BLaER1 treated with 17β-estradiol and CSF1 and Interleukin-3, amounts not matched to agents 10 nM and 100 nM (cell line): ENCODE data around the gene FAR2.
A peak's percentile ranks its signal among the peaks of the same experiment; 100 is the strongest.
"Not testable (repeated sequence)": the region's sequence is repeated elsewhere in the genome, so short reads cannot be mapped to it uniquely, and the experiment has no call there.

Experiments
- H3K27ac ChIP-seq, 11 experiments: shearing (Covaris generic); formaldehyde crosslinking; 2 replicates each; pipeline ENCODE4 v1.8.1; 2022
- H3K27me3 ChIP-seq, 11 experiments: shearing (Covaris generic); formaldehyde crosslinking; 2 replicates each; pipeline ENCODE4 v1.8.1; 2022
- H3K36me3 ChIP-seq, 11 experiments: shearing (Covaris generic); formaldehyde crosslinking; 2 replicates each; pipeline ENCODE4 v1.8.1; 2022
- H3K4me1 ChIP-seq, 10 experiments: shearing (Covaris generic); formaldehyde crosslinking; 2 replicates each; pipeline ENCODE4 v1.8.1; 2022
- H3K4me2 ChIP-seq, 11 experiments: shearing (Covaris generic); formaldehyde crosslinking; 2 replicates each; pipeline ENCODE4 v1.8.1; 2022
- H3K4me3 ChIP-seq, 10 experiments: shearing (Covaris generic); formaldehyde crosslinking; 2 replicates each; pipeline ENCODE4 v1.8.1; 2022
- H3K9ac ChIP-seq, 11 experiments: shearing (Covaris generic); formaldehyde crosslinking; 2 replicates each; pipeline ENCODE4 v1.8.1; 2022
- H3K9me3 ChIP-seq, 11 experiments: shearing (Covaris generic); formaldehyde crosslinking; replicated peaks in 1 of 11; 2 replicates each; pipeline ENCODE4 v1.8.1; 2022
- H4K20me1 ChIP-seq, 11 experiments: shearing (Covaris generic); formaldehyde crosslinking; 2 replicates each; pipeline ENCODE4 v1.8.1; 2022
- Cebpa-rat ChIP-seq, 11 experiments: shearing (Covaris generic); IDR thresholded peaks; 2 replicates each; pipeline ENCODE4 v1.8.1; 2022

The FAR2 gene

DNA sequence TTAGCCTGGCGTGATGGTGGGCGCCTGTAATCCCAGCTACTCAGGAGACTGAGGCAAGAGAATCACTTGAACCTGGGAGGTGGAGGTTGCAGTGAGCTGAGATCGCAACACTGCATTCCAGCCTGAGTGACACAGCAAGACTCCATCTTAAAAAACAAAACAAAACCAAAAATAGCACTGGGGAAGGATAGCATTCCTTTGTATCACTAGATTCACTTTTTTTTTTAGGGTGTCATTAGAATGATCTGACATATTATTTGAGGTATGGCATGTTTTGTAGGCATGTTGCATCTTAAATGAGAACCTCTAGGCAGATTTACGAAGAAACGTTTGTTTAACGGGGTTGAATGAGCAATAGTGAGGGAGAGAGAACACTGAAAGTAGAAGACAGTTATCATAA, 16.8 kb upstream of the FAR2 start:
- Histone ChIP-seq H3K9me3 (peaks cover 0 to 14% (median 6%) of the 10 kb centered on the region in 11 experiments; a peak in 9 of 22 replicates), H3K36me3 (no peaks in the 10 kb centered on the region), H3K4me3 (no peak overlapping the region), H4K20me1 (no peaks in the 10 kb centered on the region), H3K4me2 (no peak overlapping the region), H3K27ac (no peak overlapping the region), H3K4me1 (peaks cover 0 to 4% (median 0%) of the 10 kb centered on the region in 10 experiments; a peak in 1 of 20 replicates), H3K27me3 (peaks cover 0 to 61% (median 0%) of the 10 kb centered on the region in 11 experiments; a peak in 4 of 22 replicates), H3K9ac (no peak overlapping the region)
- TF ChIP-seq Cebpa-rat (IDR thresholded peaks at IDR 0.05): no peak

DNA sequence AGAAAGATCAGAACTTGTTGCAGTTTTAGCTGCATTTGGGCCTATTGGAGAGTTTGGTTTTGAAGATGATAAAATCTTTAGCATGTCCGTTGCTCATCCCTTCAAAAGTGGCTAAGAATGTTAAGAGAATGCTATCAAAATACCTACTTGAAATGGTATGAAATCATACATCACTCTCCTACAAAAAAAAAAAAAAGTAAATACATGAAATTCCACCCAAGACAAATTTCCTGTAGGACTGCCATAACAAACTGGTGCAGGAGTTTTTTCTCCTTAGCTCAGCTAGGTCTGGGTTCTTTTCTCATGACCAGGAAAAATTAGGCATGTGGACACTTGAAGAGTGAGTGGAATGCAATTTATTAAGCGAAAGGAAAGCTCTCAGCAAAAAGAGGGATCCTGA, 15.9 kb upstream of the FAR2 start:
- Histone ChIP-seq H3K4me3 (no peak overlapping the region), H4K20me1 (no peaks in the 10 kb centered on the region), H3K36me3 (no peaks in the 10 kb centered on the region), H3K4me2 (no peak overlapping the region), H3K27ac (no peak overlapping the region), H3K9me3 (peaks cover 0 to 14% (median 6%) of the 10 kb centered on the region in 11 experiments; a peak in 9 of 22 replicates), H3K4me1 (peaks cover 0 to 4% (median 0%) of the 10 kb centered on the region in 10 experiments; a peak in 1 of 20 replicates), H3K27me3 (peaks cover 0 to 58% (median 0%) of the 10 kb centered on the region in 11 experiments; a peak in 4 of 22 replicates), H3K9ac (no peak overlapping the region)
- TF ChIP-seq Cebpa-rat (IDR thresholded peaks at IDR 0.05): no peak

- H3K27ac ChIP-seq: no peak overlapping the region
- no peak for TF ChIP-seq Cebpa-rat (IDR thresholded peaks at IDR 0.05)
- H3K4me2 ChIP-seq: no peak overlapping the region
- H3K4me1 ChIP-seq: peaks cover 0 to 4% (median 0%) of the 10 kb centered on the region in 10 experiments; a peak in 1 of 20 replicates
- no peaks in the 10 kb centered on the region for H4K20me1 ChIP-seq
- no peak overlapping the region for H3K4me3 ChIP-seq
- peaks cover 0 to 53% (median 0%) of the 10 kb centered on the region in 11 experiments; a peak in 4 of 22 replicates for H3K27me3 ChIP-seq
- peaks cover 0 to 14% (median 6%) of the 10 kb centered on the region in 11 experiments; a peak in 9 of 22 replicates for H3K9me3 ChIP-seq
- H3K9ac ChIP-seq: no peak overlapping the region
- no peaks in the 10 kb centered on the region for H3K36me3 ChIP-seq
Measured at GRCh38 chr12:29133680-29134079, 15.4 kb upstream of the FAR2 start.

DNA sequence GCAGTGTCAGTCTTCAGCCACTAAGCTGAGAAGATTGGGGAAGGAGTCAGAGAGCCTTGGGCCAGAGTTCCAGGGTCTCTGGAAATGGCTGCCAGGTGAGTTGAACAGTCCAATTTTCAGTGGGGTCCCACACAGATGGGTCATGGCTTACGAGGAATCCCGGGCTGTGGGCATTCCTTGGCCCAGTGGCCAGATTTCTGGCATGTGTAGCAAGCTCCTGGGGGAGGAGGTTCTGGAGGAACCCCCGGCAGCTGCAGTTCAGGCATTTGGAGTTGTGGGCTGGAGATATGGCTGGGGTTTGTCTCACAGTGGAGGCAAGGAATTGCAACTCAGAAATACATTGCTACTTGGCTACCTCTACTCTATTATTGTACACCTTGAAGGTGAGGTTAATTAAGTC, 10.8 kb upstream of the FAR2 start:
- not testable (repeated sequence) for H4K20me1 ChIP-seq, H3K4me3 ChIP-seq, H3K36me3 ChIP-seq, H3K4me1 ChIP-seq, H3K4me2 ChIP-seq, H3K9ac ChIP-seq, H3K27ac ChIP-seq
- H3K27me3 ChIP-seq: peaks cover 0 to 29% (median 0%) of the 10 kb centered on the region in 11 experiments; a peak in 4 of 22 replicates
- H3K9me3 ChIP-seq: peaks cover 16 to 42% (median 28%) of the 10 kb centered on the region in 11 experiments

DNA sequence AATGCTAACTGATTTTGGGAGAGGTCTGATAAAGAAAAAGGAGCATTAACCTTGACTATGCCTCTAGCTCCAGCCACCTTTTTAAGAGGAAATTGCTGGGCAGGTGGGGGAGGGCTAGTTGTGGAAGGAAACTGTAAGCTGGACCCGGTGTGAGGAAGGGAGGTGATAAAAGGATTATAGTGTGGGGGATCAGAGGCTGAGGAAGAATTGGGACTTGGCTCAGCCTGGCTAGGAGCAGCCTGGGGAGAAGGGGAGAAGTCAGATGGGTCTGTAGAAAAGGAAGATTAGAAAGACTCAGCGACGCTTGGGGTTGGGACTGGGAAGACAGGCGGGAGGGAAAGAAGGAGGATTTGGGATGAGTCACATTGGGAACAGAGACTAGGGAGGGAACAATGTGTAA, 10.2 kb upstream of the FAR2 start:
- H3K27ac ChIP-seq, H3K4me2 ChIP-seq, H3K4me1 ChIP-seq, H3K4me3 ChIP-seq, H4K20me1 ChIP-seq, H3K9ac ChIP-seq, H3K36me3 ChIP-seq: not testable (repeated sequence)
- peaks cover 16 to 42% (median 23%) of the 10 kb centered on the region in 11 experiments for H3K9me3 ChIP-seq
- H3K27me3 ChIP-seq: peaks cover 0 to 29% (median 0%) of the 10 kb centered on the region in 11 experiments; a peak in 4 of 22 replicates

DNA sequence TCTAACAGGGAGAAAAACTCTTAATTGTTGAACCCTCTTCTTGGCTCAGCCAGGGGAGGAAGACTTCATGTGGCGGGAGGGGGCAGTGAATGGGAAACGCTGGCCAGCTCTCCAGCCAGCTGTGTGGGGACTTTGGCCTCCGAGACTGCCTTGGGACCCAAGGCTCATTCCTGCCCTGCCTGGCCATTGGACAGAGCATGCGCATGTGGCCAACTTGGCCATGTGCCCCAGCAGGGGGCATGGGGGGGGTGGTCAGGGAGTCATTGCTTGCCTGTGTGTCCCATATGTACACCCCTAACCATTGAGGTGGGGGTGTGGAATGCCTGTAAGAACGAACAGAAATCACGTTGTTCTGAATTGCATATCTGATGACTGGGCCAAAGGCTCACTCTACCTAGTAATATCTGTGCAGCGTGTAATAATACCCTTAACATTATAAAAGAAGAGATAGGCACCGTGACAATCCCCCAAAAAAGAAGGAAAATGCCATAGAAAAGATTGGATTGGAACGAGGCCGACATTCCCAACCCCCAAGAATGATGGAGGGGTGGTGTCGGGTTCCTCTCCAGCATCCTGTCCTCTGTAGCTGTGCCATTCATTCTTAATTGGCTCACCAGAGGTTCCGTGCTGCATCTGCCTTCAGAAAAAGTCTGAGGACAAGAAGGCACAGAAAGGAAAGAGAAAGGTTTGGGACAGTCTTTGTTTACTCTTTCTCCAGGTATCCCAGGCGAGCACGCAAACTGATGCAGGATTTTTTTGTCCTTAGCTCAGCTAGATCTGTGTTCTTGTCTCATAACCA, 3.5 kb upstream of the FAR2 start:
- H3K9me3 ChIP-seq: peaks cover 31 to 45% (median 35%) of the 10 kb centered on the region in 11 experiments
- H3K9ac ChIP-seq: no peak overlapping the region
- no peak overlapping the region for H3K27ac ChIP-seq
- H3K4me1 ChIP-seq: peaks cover 10 to 24% (median 20%) of the 10 kb centered on the region in 10 experiments
- no peaks in the 10 kb centered on the region for H4K20me1 ChIP-seq
- H3K27me3 ChIP-seq: peaks cover 0 to 73% (median 0%) of the 10 kb centered on the region in 11 experiments; a peak in 6 of 22 replicates
- H3K4me3 ChIP-seq: no peak overlapping the region
- no peak for TF ChIP-seq Cebpa-rat (IDR thresholded peaks at IDR 0.05)
- H3K4me2 ChIP-seq: no peak overlapping the region
- H3K36me3 ChIP-seq: no peaks in the 10 kb centered on the region

DNA sequence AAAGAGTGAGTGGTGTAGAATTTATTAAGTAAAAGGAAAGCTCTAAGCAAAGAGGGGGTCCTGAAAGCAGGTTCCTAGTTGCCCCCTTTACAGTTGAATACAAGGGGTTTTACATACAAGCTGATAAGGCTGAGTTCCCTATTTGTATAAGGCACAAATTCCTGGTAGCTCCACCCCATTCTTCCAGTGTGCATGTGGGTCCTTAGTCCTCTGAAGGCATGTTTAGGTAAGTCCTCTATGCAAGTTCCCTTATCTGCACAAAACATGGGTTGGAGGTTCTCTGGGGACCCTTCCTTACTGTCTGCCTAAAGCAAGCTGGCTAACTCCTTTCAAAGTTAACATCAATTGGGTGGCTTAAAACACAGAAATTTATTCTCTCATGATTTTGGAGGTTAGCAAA, 2.9 kb upstream of the FAR2 start:
- Histone ChIP-seq H3K9ac (no peak overlapping the region), H3K36me3 (no peaks in the 10 kb centered on the region), H3K4me3 (no peak overlapping the region), H4K20me1 (no peaks in the 10 kb centered on the region), H3K27ac (no peak overlapping the region), H3K9me3 (peaks cover 25 to 39% (median 29%) of the 10 kb centered on the region in 11 experiments), H3K27me3 (peaks cover 0 to 78% (median 0%) of the 10 kb centered on the region in 11 experiments; a peak in 6 of 22 replicates), H3K4me1 (peaks cover 11 to 28% (median 25%) of the 10 kb centered on the region in 10 experiments), H3K4me2 (no peak overlapping the region)
- no peak for TF ChIP-seq Cebpa-rat (IDR thresholded peaks at IDR 0.05)

GRCh38 chr12:29147731-29148595, 1.1 kb upstream of the FAR2 start:
- no peak for TF ChIP-seq Cebpa-rat (IDR thresholded peaks at IDR 0.05)
- no peaks in the 10 kb centered on the region for H3K36me3 ChIP-seq
- peak overlapping the region; percentile 76 to 92 (median 90); a peak in 21 of 22 replicates for H3K9ac ChIP-seq
- 0 out of 22 replicates have a peak, but pooled peaks cover 0 to under 1% (median 0%) of the 10 kb centered on the region in 11 experiments for H4K20me1 ChIP-seq
- peaks cover 29 to 46% (median 42%) of the 10 kb centered on the region in 10 experiments for H3K4me1 ChIP-seq
- peak overlapping the region in 10 of 11 experiments; percentile 66 to 95 (median 90); a peak in 19 of 22 replicates for H3K27ac ChIP-seq
- H3K4me3 ChIP-seq: peak overlapping the region; percentile 68 to 85 (median 76)
- peaks cover 0 to 89% (median 0%) of the 10 kb centered on the region in 11 experiments; a peak in 6 of 22 replicates for H3K27me3 ChIP-seq
- peak overlapping the region; percentile 87 to 98 (median 94) for H3K4me2 ChIP-seq
- peaks cover 13 to 27% (median 19%) of the 10 kb centered on the region in 11 experiments; a peak in 16 of 22 replicates for H3K9me3 ChIP-seq
